ENCODE results near the gene SPATA31C2.

DNA sequence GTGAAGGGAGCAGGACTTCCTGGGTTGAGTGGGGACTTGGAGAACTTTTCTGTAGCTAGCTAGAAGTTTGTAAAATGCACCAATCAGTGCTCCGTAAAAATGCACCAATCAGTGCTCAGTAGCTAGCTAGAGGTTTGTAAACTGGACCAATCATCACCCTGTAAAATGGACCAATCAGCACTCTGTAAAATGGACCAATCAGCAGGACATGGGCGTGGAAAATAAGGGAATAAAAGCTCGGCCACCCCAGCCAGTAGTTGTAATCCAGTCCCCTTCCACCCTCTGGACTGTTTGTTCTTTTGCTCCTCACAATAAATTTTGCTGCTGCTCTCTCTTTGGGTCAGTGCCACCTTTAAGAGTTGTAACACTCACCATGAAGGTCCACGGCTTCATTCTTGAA lies 29.5 kb downstream of the SPATA31C2 start:
- TF ChIP-seq CTCF (IDR thresholded peaks at IDR 0.05) = no peak
- TF ChIP-seq ZNF423 (CRISPR knock-in tag; IDR thresholded peaks at IDR 0.05) = no peak
- no peak for TF ChIP-seq ZNF263 (CRISPR knock-in tag; IDR thresholded peaks at IDR 0.05; ENCODE audit: low read depth)
- no peak for TF ChIP-seq JUN (CRISPR knock-in tag; IDR thresholded peaks at IDR 0.05)
- TF ChIP-seq, protein P1, sequence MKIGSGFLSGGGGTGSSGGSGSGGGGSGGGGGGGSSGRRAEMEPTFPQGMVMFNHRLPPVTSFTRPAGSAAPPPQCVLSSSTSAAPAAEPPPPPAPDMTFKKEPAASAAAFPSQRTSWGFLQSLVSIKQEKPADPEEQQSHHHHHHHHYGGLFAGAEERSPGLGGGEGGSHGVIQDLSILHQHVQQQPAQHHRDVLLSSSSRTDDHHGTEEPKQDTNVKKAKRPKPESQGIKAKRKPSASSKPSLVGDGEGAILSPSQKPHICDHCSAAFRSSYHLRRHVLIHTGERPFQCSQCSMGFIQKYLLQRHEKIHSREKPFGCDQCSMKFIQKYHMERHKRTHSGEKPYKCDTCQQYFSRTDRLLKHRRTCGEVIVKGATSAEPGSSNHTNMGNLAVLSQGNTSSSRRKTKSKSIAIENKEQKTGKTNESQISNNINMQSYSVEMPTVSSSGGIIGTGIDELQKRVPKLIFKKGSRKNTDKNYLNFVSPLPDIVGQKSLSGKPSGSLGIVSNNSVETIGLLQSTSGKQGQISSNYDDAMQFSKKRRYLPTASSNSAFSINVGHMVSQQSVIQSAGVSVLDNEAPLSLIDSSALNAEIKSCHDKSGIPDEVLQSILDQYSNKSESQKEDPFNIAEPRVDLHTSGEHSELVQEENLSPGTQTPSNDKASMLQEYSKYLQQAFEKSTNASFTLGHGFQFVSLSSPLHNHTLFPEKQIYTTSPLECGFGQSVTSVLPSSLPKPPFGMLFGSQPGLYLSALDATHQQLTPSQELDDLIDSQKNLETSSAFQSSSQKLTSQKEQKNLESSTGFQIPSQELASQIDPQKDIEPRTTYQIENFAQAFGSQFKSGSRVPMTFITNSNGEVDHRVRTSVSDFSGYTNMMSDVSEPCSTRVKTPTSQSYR (CRISPR knock-in tag; IDR thresholded peaks at IDR 0.05) = no peak
- TF ChIP-seq, protein P2, sequence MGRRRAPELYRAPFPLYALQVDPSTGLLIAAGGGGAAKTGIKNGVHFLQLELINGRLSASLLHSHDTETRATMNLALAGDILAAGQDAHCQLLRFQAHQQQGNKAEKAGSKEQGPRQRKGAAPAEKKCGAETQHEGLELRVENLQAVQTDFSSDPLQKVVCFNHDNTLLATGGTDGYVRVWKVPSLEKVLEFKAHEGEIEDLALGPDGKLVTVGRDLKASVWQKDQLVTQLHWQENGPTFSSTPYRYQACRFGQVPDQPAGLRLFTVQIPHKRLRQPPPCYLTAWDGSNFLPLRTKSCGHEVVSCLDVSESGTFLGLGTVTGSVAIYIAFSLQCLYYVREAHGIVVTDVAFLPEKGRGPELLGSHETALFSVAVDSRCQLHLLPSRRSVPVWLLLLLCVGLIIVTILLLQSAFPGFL (CRISPR knock-in tag; IDR thresholded peaks at IDR 0.05; ENCODE audit: borderline replicate concordance) = no peak
- no peak for TF ChIP-seq SOX15 (CRISPR knock-in tag; IDR thresholded peaks at IDR 0.05)
- TF ChIP-seq AFF4 (CRISPR knock-in tag; IDR thresholded peaks at IDR 0.05; ENCODE audit: borderline replicate concordance) = no peak
- no peak for TF ChIP-seq KAT7 (CRISPR knock-in tag; IDR thresholded peaks at IDR 0.05; ENCODE audit: borderline replicate concordance)
- TF ChIP-seq ZNF317 (CRISPR knock-in tag; IDR thresholded peaks at IDR 0.05; ENCODE audit: borderline replicate concordance, low read depth) = no peak
- TF ChIP-seq SP1 (CRISPR knock-in tag; conservative IDR thresholded peaks at IDR 0.05) = no peak
- TF ChIP-seq, protein P3, sequence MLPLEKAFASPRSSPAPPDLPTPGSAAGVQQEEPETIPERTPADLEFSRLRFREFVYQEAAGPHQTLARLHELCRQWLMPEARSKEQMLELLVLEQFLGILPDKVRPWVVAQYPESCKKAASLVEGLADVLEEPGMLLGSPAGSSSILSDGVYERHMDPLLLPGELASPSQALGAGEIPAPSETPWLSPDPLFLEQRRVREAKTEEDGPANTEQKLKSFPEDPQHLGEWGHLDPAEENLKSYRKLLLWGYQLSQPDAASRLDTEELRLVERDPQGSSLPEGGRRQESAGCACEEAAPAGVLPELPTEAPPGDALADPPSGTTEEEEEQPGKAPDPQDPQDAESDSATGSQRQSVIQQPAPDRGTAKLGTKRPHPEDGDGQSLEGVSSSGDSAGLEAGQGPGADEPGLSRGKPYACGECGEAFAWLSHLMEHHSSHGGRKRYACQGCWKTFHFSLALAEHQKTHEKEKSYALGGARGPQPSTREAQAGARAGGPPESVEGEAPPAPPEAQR (CRISPR knock-in tag; IDR thresholded peaks at IDR 0.05) = no peak
- no peak for TF ChIP-seq ESRRA (CRISPR knock-in tag; IDR thresholded peaks at IDR 0.05; ENCODE audit: borderline replicate concordance)

Data from WTC11 (cell line).